Glutamatergic neuron (in vitro differentiated cells): ENCODE data around the gene SIL1. TPM values are rescaled to one million over a fixed set of nuclear protein-coding genes. Genes with fewer than 3 reads are reported as not detected.
"Not testable (repeated sequence)": the region's sequence is repeated elsewhere in the genome, so short reads cannot be mapped to it uniquely, and the experiment has no call there.

ENCODE experiments used
- DNase-seq: peaks from one replicate; pipeline ENCODE4 v3.0.0; 2022
- H3K27ac Mint-ChIP-seq: one replicate; pipeline ENCODE4 v1.8.0; 2020; ENCODE audit warnings: mild to moderate bottlenecking, mixed read lengths, inconsistent platforms; ENCODE audit not compliant: unreplicated experiment
- H3K27me3 Mint-ChIP-seq: one replicate; pipeline ENCODE4 v1.8.0; 2020; ENCODE audit warnings: mild to moderate bottlenecking, moderate library complexity, mixed read lengths, inconsistent platforms; ENCODE audit not compliant: unreplicated experiment
- H3K36me3 Mint-ChIP-seq: one replicate; pipeline ENCODE4 v1.8.0; 2020; ENCODE audit warnings: mild to moderate bottlenecking, mixed read lengths, inconsistent platforms; ENCODE audit not compliant: unreplicated experiment
- H3K4me1 Mint-ChIP-seq: one replicate; pipeline ENCODE4 v1.8.0; 2020; ENCODE audit warnings: mild to moderate bottlenecking, low read depth, mixed read lengths, inconsistent platforms; ENCODE audit not compliant: unreplicated experiment
- H3K4me3 Mint-ChIP-seq: one replicate; pipeline ENCODE4 v1.8.0; 2020; ENCODE audit warnings: mild to moderate bottlenecking, mixed read lengths, inconsistent platforms; ENCODE audit not compliant: unreplicated experiment
- H3K9me3 Mint-ChIP-seq: one replicate; pipeline ENCODE4 v1.8.0; 2020; ENCODE audit warnings: mild to moderate bottlenecking, moderate library complexity, mixed read lengths, inconsistent platforms; ENCODE audit not compliant: unreplicated experiment
- CTCF ChIP-seq: fragments of 200-600 bp; sonication (generic); IDR thresholded peaks from one replicate; pipeline ENCODE4 v1.5.0; 2021; ENCODE audit not compliant: partially characterized antibody, unreplicated experiment
- total RNA-seq: library from RNA; stranded (reverse); fragmentation: NEBNext Ultra II Directional; extraction: Animal tissue kit (Norgen Biotek cat#: 25700); gene quantifications from one replicate; pipeline ENCODE4 v1.2.1, GENCODE V29; 2021; ENCODE audit not compliant: unreplicated experiment

The SIL1 gene
- total RNA-seq, 1 donor from 2014 or later = 15.9 TPM

GRCh38 chr5:138925090-138925635 lies 273.0 kb downstream of the SIL1 start:
- Mint-ChIP-seq H3K27ac (no peak overlapping the region), H3K9me3 (peaks cover 22% of the 10 kb centered on the region), H3K4me1 (peaks cover 23% of the 10 kb centered on the region), H3K4me3 (no peak overlapping the region), H3K27me3 (peaks cover 13% of the 10 kb centered on the region), H3K36me3 (peaks cover 5% of the 10 kb centered on the region)
- DNase-seq = no peak
- no peak for TF ChIP-seq CTCF

- Mint-ChIP-seq H3K27me3 (peaks cover 10% of the 10 kb centered on the region), H3K4me3 (no peak overlapping the region), H3K9me3 (peaks cover 14% of the 10 kb centered on the region), H3K36me3 (peaks cover 5% of the 10 kb centered on the region), H3K4me1 (peaks cover 24% of the 10 kb centered on the region), H3K27ac (no peak overlapping the region)
- DNase-seq = no peak
- no peak for TF ChIP-seq CTCF
Measured at GRCh38 chr5:138922494-138922893, 275.7 kb downstream of the SIL1 start.

- Mint-ChIP-seq H3K9me3 (peaks cover 10% of the 10 kb centered on the region), H3K4me1 (peaks cover 18% of the 10 kb centered on the region)
- not testable (repeated sequence) for DNase-seq, H3K27ac Mint-ChIP-seq, H3K27me3 Mint-ChIP-seq, H3K36me3 Mint-ChIP-seq, H3K4me3 Mint-ChIP-seq
Measured at GRCh38 chr5:138921362-138921761, 276.8 kb downstream of the SIL1 start.

- Mint-ChIP-seq H3K36me3 (no peaks in the 10 kb centered on the region), H3K4me1 (peaks cover 18% of the 10 kb centered on the region), H3K27ac (no peak overlapping the region), H3K9me3 (peaks cover 8% of the 10 kb centered on the region), H3K4me3 (no peak overlapping the region), H3K27me3 (peaks cover 9% of the 10 kb centered on the region)
- no peak for TF ChIP-seq CTCF
- DNase-seq = no peak
Measured at GRCh38 chr5:138920181-138920580, 278.0 kb downstream of the SIL1 start.

GRCh38 chr5:138918686-138919085 lies 279.5 kb downstream of the SIL1 start:
- Mint-ChIP-seq H3K9me3 (peaks cover 4% of the 10 kb centered on the region), H3K4me3 (no peak overlapping the region), H3K4me1 (peaks cover 18% of the 10 kb centered on the region), H3K27me3 (peaks cover 9% of the 10 kb centered on the region), H3K27ac (no peak overlapping the region), H3K36me3 (no peaks in the 10 kb centered on the region)
- DNase-seq = no peak
- no peak for TF ChIP-seq CTCF
